GM12801 (cell line): ENCODE results near the gene LPCAT3.
A peak's percentile ranks its signal among the peaks of the same experiment; 100 is the strongest.

ENCODE experiments used
- TF ChIP-seq, protein P1 (sequence below): IDR thresholded peaks from one replicate; pipeline ENCODE4 v1.5.1; 2011; ENCODE audit warnings: control low read depth; ENCODE audit not compliant: insufficient read length; ENCODE audit errors: extremely low read depth

LPCAT3 gene

DNA sequence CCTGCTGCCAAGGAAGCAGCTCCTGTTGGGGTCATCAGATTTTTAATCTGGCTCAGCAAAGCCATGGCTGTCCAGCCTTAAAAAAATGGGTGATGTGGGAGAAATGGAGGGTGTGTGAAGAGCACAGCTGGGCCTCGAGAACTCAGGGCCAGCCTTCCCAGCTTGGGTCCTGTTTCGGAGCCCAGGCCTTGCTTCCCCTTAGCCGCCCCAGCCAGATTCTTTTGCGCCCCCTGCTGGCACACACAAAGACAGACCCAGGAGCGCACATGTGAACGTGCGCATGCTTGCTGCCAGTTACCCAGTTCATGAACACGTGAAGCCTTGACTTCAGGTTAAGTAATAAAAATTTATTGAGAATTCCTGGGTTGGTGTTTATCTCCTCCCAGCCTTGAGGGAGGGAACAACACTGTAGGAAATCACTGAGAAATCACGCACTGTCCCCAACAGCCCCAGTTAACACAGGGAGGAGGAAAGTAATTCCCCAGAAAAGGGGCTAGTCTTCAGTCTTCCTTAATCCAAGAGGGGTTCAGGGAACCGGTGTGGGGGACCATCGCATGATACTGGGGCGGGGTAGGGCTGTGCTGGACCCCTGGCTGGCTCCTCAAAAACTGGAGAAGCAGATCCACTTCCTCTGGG, 53.1 kb downstream of the LPCAT3 start:
- TF ChIP-seq, protein P1, sequence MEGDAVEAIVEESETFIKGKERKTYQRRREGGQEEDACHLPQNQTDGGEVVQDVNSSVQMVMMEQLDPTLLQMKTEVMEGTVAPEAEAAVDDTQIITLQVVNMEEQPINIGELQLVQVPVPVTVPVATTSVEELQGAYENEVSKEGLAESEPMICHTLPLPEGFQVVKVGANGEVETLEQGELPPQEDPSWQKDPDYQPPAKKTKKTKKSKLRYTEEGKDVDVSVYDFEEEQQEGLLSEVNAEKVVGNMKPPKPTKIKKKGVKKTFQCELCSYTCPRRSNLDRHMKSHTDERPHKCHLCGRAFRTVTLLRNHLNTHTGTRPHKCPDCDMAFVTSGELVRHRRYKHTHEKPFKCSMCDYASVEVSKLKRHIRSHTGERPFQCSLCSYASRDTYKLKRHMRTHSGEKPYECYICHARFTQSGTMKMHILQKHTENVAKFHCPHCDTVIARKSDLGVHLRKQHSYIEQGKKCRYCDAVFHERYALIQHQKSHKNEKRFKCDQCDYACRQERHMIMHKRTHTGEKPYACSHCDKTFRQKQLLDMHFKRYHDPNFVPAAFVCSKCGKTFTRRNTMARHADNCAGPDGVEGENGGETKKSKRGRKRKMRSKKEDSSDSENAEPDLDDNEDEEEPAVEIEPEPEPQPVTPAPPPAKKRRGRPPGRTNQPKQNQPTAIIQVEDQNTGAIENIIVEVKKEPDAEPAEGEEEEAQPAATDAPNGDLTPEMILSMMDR = peak; percentile 23

DNA sequence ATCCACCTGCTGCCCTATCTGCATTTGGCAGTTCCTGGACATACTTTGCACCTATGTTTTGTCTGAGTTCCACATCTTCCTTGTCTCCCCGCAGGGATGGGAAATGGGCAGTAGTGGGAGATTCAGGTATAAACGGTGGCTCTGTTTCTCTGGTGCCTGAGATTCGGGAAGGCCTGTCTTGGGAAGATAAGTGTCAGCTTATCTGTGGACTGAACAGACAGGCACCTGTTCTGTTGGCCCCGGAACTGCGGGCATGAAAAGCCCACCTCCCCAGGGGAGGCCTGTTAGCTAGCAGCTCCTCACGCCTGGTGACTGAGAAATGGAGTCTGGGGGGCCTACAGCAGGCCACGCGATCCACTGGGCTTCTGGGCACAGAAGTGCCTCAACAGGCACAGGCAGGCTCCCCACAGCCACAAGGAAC, 53.7 kb downstream of the LPCAT3 start:
- TF ChIP-seq, protein P1 = no peak

DNA sequence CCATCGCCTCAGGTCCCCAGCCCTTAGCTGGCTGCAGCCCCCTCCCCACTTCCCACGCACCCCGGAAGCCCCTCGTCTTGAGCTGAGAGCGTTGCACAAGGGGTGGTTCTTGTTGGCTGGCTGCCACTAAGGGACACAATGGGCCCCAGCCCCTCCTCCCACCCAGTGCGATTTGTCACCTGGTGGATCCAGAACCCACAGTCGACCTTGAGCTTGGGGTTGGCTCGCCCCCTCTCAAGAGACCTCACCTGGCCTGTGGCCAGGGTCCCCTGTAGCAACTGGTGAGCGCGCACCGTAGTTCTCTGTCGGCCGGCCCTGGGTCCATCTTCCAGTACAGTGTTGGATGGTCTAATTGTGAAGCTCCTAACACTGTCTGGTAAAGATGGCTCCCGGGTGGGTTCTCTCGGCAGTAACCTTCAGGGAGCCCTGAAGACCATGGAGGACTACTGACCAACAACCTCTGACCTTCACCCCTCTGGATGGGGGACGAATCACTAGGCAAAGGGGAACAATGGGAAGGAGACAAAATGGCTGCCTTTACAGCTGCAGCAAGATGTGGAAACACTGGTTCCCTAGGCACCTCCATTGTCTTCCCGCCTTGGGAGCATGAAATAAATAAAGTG, 54.4 kb downstream of the LPCAT3 start:
- TF ChIP-seq, protein P1 = no peak

DNA sequence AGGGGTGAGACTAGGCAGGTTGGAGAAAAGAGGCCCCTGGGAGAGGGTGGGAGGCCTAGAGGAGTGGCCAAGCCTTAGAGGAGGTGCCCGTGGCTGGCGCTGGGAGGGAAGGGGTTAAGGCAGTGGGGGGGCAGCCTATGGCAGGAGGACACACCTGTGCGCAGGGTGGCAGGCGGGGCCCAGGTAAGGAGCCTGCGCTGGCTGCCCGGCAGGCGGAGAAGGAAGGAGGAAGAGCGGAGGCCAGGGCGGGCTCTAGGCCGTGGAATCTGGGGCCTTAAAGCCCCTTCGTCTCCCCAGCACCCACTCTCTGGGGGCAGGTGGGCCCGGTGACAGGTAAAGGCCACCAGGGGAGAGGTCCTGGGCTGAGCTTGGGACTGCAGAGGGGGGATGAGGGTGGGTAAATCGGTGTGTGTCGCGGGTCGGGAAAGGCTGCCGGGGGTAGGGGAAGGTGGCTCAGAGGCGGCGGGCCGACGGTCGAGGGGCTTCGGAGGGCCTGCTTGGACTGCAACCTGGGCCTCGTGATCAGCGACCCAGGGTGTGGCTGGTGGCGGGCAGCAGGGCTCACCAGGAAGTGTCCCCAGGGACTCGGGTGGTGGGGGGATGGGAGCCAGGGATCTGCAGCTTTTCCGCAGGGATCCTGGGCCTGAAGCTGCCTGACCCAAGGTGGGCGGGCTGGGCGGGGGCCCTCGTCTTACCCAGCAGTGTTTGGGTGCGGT, 55.1 kb downstream of the LPCAT3 start:
- TF ChIP-seq, protein P1 = no peak

DNA sequence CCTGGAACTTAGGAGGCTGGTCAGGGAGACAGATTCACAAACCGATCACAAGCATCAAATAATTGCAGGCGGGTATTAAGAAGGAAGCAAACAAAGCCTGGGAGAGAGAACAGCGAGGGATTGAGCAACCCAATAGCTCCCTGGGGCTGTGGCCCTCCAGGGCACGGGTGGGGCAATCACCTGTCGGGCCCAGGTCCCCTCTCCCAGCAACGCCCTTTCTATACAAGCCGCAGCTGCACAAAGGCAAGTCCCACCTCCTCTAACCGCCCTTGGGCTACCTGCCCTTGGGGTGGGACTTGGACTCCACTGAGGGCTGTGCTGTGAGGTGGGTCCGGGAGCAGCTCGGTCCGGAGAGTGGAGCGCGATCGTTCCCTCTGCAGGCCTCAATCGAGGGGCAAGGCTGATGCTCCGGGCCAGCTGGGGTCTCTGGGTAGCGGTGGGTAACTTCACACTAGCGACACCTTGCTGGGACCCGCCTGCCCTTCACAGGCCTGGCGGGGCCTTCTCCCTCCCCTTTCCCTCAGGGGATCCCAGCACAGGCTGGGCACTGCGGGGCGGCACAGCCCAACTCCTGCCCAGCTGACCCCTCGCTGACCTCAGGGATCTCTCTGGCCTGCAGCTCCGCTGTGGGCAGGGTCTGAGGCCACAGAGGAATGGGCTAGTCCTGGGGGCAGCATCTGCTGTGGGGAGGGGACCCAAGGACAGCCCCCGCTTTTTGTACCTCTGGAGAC, 55.8 kb downstream of the LPCAT3 start:
- TF ChIP-seq, protein P1 = no peak

DNA sequence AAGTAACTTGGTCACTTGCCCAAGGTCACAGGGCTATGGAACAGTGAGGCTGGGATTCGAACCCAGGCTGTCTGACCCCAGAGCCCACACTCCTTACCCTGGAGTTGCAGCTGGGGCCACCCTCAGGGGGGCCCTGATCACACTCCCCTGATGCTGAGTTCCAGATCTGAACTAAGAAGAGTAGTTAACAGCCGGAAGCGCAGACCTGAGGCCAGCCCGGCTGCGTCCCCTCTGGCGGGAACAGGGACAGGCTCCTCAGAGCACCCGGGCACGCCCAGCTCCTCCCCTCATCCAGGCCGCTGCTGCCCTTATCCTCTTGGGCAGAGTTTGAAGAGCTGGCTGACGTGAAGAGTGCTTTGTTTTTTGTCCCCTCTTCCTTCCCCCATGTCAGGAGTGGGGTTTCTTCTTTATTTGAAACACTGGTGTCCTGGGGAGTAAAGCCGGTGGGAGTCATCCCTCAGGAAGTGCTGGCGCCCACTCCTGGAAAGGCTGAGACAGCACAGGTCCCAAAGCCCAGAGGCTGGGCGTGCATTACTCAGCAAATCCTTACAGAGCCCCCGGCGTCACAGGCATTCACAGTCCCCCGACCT, 56.5 kb downstream of the LPCAT3 start:
- TF ChIP-seq, protein P1 = no peak

DNA sequence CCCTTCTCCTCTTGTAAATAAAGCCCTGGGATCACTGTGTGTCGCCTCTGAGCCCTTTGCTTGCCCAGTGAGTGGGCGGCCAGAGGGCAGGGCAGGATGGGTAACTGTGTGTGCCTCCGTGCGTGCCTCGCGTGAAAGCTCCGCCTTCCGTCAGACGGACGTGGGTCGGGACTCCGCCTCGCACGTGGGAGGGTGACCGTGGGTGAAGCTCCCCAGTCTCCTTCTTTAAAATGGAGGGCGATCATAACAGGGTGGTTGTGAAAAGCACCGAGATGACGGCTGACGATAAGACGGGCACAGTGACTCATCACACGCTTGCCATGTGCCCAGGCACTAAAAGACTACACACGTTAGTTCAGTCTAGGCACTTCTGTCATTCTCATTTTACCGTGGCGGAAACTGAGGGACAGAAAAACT, 57.0 kb downstream of the LPCAT3 start:
- TF ChIP-seq, protein P1 = no peak
